AG09319 (cell line): ENCODE data around the gene SCUBE1.

Experiments
- DNase-seq: peaks from one replicate; pipeline ENCODE4 v3.0.0-alpha.2; 2010; ENCODE audit warnings: low read depth; ENCODE audit errors: extremely low read depth
- CTCF ChIP-seq: IDR thresholded peaks from 2 replicates; pipeline ENCODE4 v1.5.1; 2011; ENCODE audit warnings: low read depth, mild to moderate bottlenecking, inconsistent platforms, low read length, moderate library complexity

Gene SCUBE1

GRCh38 chr22:43315687-43316217, 27.4 kb downstream of the SCUBE1 start:
- TF ChIP-seq CTCF, result no peak
- DNase-seq, result no peak

- TF ChIP-seq CTCF, result no peak
- DNase-seq, result no peak
Observed at GRCh38 chr22:43314611-43315010, 28.6 kb downstream of the SCUBE1 start.

GRCh38 chr22:43313890-43314474, 29.2 kb downstream of the SCUBE1 start:
- DNase-seq, result no peak
- TF ChIP-seq CTCF, result no peak

- TF ChIP-seq CTCF, result no peak
- DNase-seq, result no peak
Observed at GRCh38 chr22:43313244-43313889, 29.8 kb downstream of the SCUBE1 start.

GRCh38 chr22:43312608-43313007, 30.6 kb downstream of the SCUBE1 start:
- DNase-seq, result no peak
- TF ChIP-seq CTCF, result no peak

- DNase-seq, result no peak
- no peak for TF ChIP-seq CTCF
Observed at GRCh38 chr22:43310798-43311197, 32.4 kb downstream of the SCUBE1 start.

- no peak for TF ChIP-seq CTCF
- no peak for DNase-seq
Observed at GRCh38 chr22:43310311-43310710, 32.9 kb downstream of the SCUBE1 start.
